A204.1 (cell line): ENCODE data around the gene FBXW4.

Experiments
- FAIRE-seq: peaks from 2 replicates; lab custom pipeline; 2012; peaks lifted over from hg19 to GRCh38; lab: Jason Lieb, UNC

The FBXW4 gene

GRCh38 chr10:101696632-101697031 is 1.7 kb upstream of the FBXW4 start:
- FAIRE-seq, result no peak

GRCh38 chr10:101695404-101695890 is 477 bp upstream of the FBXW4 start:
- no peak for FAIRE-seq

GRCh38 chr10:101693978-101694673 is 844 bp downstream of the FBXW4 start:
- no peak for FAIRE-seq

GRCh38 chr10:101693651-101693977 is 1.4 kb downstream of the FBXW4 start:
- no peak for FAIRE-seq

- FAIRE-seq, result no peak
These were observed 3.9 kb downstream of the FBXW4 start for GRCh38 chr10:101691081-101691480.

- FAIRE-seq, result no peak
These were observed 4.5 kb downstream of the FBXW4 start for GRCh38 chr10:101690461-101690860.

- no peak for FAIRE-seq
These were observed 7.8 kb downstream of the FBXW4 start for GRCh38 chr10:101687071-101687658.

- FAIRE-seq, result no peak
These were observed 8.6 kb downstream of the FBXW4 start for GRCh38 chr10:101686133-101686925.

- no peak for FAIRE-seq
These were observed 10.2 kb downstream of the FBXW4 start for GRCh38 chr10:101684782-101685181.

- no peak for FAIRE-seq
These were observed 11.7 kb downstream of the FBXW4 start for GRCh38 chr10:101683276-101683675.

- FAIRE-seq, result no peak
These were observed 12.7 kb downstream of the FBXW4 start for GRCh38 chr10:101682172-101682825.

- FAIRE-seq, result no peak
These were observed 18.4 kb downstream of the FBXW4 start for GRCh38 chr10:101676565-101676964.

- FAIRE-seq, result no peak
These were observed 19.9 kb downstream of the FBXW4 start for GRCh38 chr10:101675115-101675514.

- no peak for FAIRE-seq
These were observed 22.4 kb downstream of the FBXW4 start for GRCh38 chr10:101672536-101672935.

- no peak for FAIRE-seq
These were observed 23.5 kb downstream of the FBXW4 start for GRCh38 chr10:101671453-101671852.

- no peak for FAIRE-seq
These were observed 24.3 kb downstream of the FBXW4 start for GRCh38 chr10:101670635-101671034.

- no peak for FAIRE-seq
These were observed 25.8 kb downstream of the FBXW4 start for GRCh38 chr10:101669181-101669580.

GRCh38 chr10:101668566-101668965 is 26.4 kb downstream of the FBXW4 start:
- FAIRE-seq, result no peak

GRCh38 chr10:101666083-101666482 is 28.9 kb downstream of the FBXW4 start:
- FAIRE-seq, result no peak

GRCh38 chr10:101663097-101663496 is 31.9 kb downstream of the FBXW4 start:
- no peak for FAIRE-seq

GRCh38 chr10:101660256-101660655 is 34.7 kb downstream of the FBXW4 start:
- no peak for FAIRE-seq

GRCh38 chr10:101658975-101659374 is 36.0 kb downstream of the FBXW4 start:
- no peak for FAIRE-seq

GRCh38 chr10:101656890-101657289 is 38.1 kb downstream of the FBXW4 start:
- no peak for FAIRE-seq
